ENCODE measurements around the gene CARD10.
"Not testable (repeated sequence)": the region's sequence is repeated elsewhere in the genome, so short reads cannot be mapped to it uniquely, and the experiment has no call there.

The CARD10 gene

GRCh38 chr22:37480387-37481346 is 38.5 kb downstream of the CARD10 start:
- in situ Hi-C loops (cut with HindIII; ENCODE audit: low pct_ligation_motif_present, low pct_unique_long_range_greater_than_20kb, low sequenced_read_pairs) = no loop called here
- no peak for DNase-seq

- DNase-seq = no peak
- in situ Hi-C loops (cut with HindIII; ENCODE audit: low pct_ligation_motif_present, low pct_unique_long_range_greater_than_20kb, low sequenced_read_pairs) = no loop called here
Observed at GRCh38 chr22:37479196-37479595, 40.0 kb downstream of the CARD10 start.

- in situ Hi-C loops (cut with HindIII; ENCODE audit: low pct_ligation_motif_present, low pct_unique_long_range_greater_than_20kb, low sequenced_read_pairs) = no loop called here
- DNase-seq = no peak
Observed at GRCh38 chr22:37476389-37477329, 42.6 kb downstream of the CARD10 start.

GRCh38 chr22:37474447-37475090 is 44.6 kb downstream of the CARD10 start:
- in situ Hi-C loops (cut with HindIII; ENCODE audit: low pct_ligation_motif_present, low pct_unique_long_range_greater_than_20kb, low sequenced_read_pairs) = no loop called here

GRCh38 chr22:37473437-37473946 is 45.7 kb downstream of the CARD10 start:
- in situ Hi-C loops (cut with HindIII; ENCODE audit: low pct_ligation_motif_present, low pct_unique_long_range_greater_than_20kb, low sequenced_read_pairs) = no loop called here
- DNase-seq = no peak

More at GRCh38 chr22:37474447-37475090, 44.6 kb downstream of the CARD10 start:
- no peak for DNase-seq

GRCh38 chr22:37472418-37473006 is 46.7 kb downstream of the CARD10 start:
- in situ Hi-C loops (cut with HindIII; ENCODE audit: low pct_ligation_motif_present, low pct_unique_long_range_greater_than_20kb, low sequenced_read_pairs) = no loop called here

GRCh38 chr22:37471727-37472417 is 47.3 kb downstream of the CARD10 start:
- in situ Hi-C loops (cut with HindIII; ENCODE audit: low pct_ligation_motif_present, low pct_unique_long_range_greater_than_20kb, low sequenced_read_pairs) = no loop called here
- DNase-seq = no peak

More at GRCh38 chr22:37472418-37473006, 46.7 kb downstream of the CARD10 start:
- peak; percentile 48 for DNase-seq

GRCh38 chr22:37470087-37470445 is 49.1 kb downstream of the CARD10 start:
- in situ Hi-C loops (cut with HindIII; ENCODE audit: low pct_ligation_motif_present, low pct_unique_long_range_greater_than_20kb, low sequenced_read_pairs) = no loop called here
- DNase-seq = no peak

GRCh38 chr22:37469416-37470086 is 49.7 kb downstream of the CARD10 start:
- no peak for DNase-seq
- in situ Hi-C loops (cut with HindIII; ENCODE audit: low pct_ligation_motif_present, low pct_unique_long_range_greater_than_20kb, low sequenced_read_pairs) = no loop called here

- in situ Hi-C loops (cut with HindIII; ENCODE audit: low pct_ligation_motif_present, low pct_unique_long_range_greater_than_20kb, low sequenced_read_pairs) = not testable (repeated sequence)
Observed at GRCh38 chr22:37468201-37468695, 51.0 kb downstream of the CARD10 start.

GRCh38 chr22:37467391-37467955 is 51.7 kb downstream of the CARD10 start:
- no peak for DNase-seq
- in situ Hi-C loops (cut with HindIII; ENCODE audit: low pct_ligation_motif_present, low pct_unique_long_range_greater_than_20kb, low sequenced_read_pairs) = no loop called here

More at GRCh38 chr22:37468201-37468695, 51.0 kb downstream of the CARD10 start:
- not testable (repeated sequence) for DNase-seq

- no peak for DNase-seq
Observed at GRCh38 chr22:37464181-37464580, 55.0 kb downstream of the CARD10 start.

GRCh38 chr22:37462983-37463382 is 56.2 kb downstream of the CARD10 start:
- in situ Hi-C loops (cut with HindIII; ENCODE audit: low pct_ligation_motif_present, low pct_unique_long_range_greater_than_20kb, low sequenced_read_pairs) = no loop called here
- peak; percentile 46 for DNase-seq

More at GRCh38 chr22:37464181-37464580, 55.0 kb downstream of the CARD10 start:
- in situ Hi-C loops (cut with HindIII; ENCODE audit: low pct_ligation_motif_present, low pct_unique_long_range_greater_than_20kb, low sequenced_read_pairs) = no loop called here

GRCh38 chr22:37462436-37462835 is 56.8 kb downstream of the CARD10 start:
- in situ Hi-C loops (cut with HindIII; ENCODE audit: low pct_ligation_motif_present, low pct_unique_long_range_greater_than_20kb, low sequenced_read_pairs) = no loop called here
- no peak for DNase-seq

GRCh38 chr22:37461961-37462360 is 57.3 kb downstream of the CARD10 start:
- DNase-seq = no peak
- in situ Hi-C loops (cut with HindIII; ENCODE audit: low pct_ligation_motif_present, low pct_unique_long_range_greater_than_20kb, low sequenced_read_pairs) = no loop called here

GRCh38 chr22:37460684-37461083 is 58.5 kb downstream of the CARD10 start:
- DNase-seq = no peak
- in situ Hi-C loops (cut with HindIII; ENCODE audit: low pct_ligation_motif_present, low pct_unique_long_range_greater_than_20kb, low sequenced_read_pairs) = no loop called here

Measured in ACHN (cell line).